HG03378 (cell line): ENCODE measurements around the gene FAM98A.
A peak's percentile ranks its signal among the peaks of the same experiment; 100 is the strongest.

Experiments used
- ATAC-seq: cut with Tn5 transposase; IDR thresholded peaks from one replicate; pipeline ENCODE4 v1.9.1; 2021; ENCODE audit warnings: mild to moderate bottlenecking, moderate library complexity; ENCODE audit not compliant: unreplicated experiment

FAM98A gene

DNA sequence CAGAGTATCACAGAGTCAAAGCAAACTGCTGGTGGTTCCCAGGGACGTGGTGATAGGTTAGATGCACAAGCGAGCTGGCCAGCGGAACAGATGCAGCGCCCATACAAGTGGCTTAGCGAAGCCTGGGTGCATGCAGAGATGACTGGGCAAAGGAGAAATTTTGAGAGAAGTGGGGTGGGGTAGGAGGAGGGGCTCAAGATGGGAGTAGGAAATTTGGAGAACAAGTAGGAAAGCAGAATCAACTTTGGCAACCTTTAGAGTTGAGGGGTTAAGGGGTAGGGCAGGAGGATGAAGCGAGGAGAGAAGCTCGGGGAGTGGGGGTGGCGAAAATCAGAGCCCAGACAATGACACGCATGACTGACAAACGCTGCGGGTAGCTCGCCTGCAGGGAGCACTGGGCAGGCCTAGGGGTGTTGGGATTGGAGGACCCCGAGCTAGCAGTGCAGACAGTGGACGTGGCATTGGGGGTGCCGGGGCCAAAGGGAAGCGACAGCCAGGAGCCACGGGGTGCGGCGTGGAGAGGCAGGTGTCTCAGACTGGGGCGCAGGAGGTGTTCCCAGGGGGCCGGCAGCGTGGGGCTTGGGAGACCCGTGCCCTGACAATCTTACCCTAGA is 431 bp downstream of the FAM98A start:
- ATAC-seq, result peak; percentile 65

DNA sequence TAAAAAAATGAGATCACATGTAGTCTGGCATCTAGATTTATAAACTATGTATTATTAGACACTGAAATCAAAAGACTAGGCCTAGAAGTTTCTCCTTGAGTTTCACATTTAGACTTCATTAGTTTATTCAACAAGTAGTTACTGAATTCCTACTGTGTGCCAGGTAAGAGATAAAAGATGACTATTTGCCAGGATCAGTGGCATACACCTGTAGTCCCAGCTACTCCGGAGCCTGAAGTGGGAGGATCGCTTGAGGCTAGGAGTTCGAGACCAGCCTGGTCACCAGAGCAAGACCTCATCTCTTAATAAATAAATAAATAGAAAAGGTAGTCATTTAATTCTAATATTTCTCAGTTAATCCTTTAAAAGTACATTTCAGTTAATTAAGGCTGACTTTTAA is 2.1 kb downstream of the FAM98A start:
- ATAC-seq, result no peak

DNA sequence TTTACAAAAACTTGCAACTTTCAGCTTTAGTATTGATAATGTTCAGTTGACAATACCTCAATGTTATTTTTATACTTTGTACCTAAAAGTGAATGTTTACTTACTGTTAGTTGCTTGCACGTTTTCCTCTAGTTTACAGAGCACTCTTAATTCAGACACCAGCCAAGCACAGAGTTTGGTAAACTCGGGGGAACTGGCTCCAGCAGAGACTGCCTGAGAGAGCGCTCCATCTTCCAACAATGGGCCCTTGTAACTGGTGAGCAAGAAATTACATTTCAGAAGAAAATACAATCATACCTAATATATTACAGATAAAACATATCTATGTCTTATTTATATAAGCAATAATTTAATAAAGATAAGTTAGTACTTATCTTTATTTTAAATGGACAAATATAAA is 3.7 kb downstream of the FAM98A start:
- ATAC-seq, result no peak

DNA sequence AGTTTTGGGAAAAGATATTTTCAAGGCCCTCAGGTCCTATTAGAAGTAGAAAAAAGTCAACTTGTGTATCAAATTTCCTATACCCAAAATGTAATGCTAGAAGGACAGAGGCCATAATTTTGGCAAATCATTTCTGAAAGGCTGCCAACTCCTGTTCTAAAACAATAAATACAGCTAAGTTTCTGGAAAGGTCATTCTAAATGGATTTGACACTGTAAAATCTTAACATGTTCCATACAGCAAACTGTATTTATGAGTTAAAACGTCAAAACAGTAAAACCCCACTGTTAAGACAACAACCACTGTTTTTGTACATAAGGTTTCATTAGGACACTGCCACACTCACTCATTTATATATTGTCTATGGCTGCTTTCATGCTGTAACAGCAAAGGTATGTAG is 9.7 kb downstream of the FAM98A start:
- no peak for ATAC-seq

DNA sequence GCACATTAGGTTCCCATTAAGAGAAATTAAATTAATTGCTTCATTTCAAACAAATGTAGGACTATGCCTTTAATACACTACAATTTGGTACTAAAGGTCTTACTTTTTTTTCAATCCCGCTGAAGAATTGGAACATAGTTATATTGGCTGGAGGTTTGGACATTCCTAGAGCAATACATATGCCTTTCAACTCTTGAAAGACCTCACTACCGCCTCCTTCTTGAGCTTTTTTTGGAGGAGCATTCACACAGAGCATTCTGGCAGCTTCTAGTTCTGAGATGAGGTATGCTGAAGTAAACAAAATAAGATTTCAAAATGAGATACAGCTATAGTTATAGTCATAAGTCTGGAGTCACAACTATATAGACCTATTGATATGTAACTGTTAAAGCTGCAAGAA is 10.9 kb downstream of the FAM98A start:
- ATAC-seq, result no peak

DNA sequence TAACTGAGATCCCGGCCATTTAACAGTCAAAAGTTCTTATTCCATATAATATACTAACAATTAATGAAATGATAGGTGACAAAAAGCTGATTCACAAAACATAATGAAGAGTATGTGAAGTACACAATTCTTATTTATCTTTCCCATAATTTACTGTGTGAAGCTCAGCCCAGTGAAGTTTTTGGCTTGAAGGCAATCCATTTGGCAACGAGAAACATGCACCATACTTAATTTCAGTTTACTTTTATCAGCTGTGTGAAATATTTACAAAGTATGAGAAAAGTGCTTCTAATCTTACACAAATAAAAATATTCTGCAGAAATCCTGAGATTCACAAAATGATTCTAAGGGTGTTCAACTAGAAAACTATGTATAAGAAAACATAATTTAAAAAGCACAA is 12.3 kb downstream of the FAM98A start:
- no peak for ATAC-seq

DNA sequence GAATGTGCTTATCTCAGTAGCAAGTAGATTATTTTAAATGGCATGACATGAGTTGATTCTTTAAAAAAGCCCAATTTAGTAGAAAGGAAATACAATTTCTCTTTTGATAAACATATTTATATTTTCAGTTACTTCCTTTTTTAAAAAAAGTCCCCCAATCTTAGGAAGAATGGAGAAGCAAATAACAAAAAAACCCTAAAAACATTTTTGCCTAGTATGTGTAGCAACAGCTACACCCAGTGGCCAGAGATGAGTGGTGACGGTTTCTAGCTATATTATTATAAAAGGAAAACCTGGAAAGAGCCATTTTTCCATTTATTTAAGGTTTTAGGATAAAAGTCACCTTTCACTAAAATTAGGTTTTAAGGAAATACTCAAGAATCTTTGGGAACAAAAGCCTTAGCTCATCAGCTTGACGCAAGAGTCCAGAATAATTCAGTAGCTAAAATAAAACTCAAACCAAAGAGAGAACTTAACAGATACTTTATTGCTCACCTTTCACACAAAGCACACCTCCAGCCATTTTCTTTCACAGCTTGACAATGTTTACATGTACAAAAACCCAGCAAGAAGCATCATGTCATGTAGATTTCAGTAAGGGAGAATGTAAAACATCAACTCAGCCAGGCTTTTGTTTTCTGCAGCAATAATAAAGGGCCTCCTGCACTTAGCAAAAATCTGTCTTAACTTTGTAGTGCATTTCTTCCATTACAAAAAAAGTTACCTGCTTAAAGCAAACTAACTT is 15.7 kb downstream of the FAM98A start:
- peak; percentile 67 for ATAC-seq

DNA sequence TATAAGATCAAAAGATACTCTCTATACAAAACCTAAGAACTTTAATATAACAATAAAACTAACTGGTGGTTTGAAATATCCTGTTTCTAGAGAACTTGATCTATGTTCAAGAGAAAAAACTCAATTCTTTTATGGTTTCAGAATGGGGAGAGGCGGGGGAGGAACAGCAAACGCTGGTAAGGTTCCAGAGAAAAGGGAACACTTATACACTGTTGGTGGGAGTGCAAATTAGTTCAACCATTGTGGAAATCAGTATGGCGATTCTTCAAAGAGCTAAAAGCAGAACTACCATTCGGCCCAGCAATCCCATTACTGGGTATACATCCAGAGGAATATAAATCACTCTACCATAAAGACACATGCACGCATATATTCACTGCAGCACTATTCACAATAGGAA is 17.2 kb downstream of the FAM98A start:
- ATAC-seq, result no peak

DNA sequence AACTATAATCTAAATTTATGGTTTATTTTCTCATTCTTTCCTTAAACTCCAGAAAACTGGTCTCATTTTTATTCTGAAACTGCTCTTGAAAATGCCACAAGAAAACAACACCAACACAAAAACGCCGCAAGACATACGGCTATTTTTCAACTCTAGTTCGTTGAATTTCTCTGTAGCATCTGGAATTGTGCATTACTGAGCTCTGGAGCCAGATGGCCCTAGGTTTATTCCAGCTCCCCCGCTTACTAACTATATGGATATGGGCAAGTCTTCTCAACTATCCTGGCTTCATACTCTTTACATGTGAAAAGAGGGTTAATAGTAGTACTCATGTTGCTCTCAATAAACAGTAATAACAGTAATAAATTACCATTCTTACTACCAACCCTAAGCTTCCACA is 19.9 kb downstream of the FAM98A start:
- no peak for ATAC-seq

DNA sequence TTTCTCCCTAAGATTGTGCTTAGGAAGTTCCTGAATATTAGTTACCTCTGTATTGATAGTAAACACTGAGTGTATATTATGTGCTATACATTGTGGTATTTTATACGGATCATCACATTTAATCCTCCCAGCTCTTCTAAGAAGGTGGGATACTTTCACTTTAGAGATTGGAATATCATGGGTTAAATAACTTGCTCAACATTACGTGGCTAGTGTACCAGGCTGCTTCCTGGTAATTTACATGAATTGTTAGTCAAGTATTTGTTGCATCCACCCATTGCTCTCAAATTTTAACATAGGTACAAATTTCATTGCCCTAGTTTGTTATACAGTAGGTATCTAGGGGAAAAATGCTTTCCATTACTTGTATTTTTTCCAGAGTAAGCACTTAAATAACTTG is 21.4 kb downstream of the FAM98A start:
- ATAC-seq, result no peak

DNA sequence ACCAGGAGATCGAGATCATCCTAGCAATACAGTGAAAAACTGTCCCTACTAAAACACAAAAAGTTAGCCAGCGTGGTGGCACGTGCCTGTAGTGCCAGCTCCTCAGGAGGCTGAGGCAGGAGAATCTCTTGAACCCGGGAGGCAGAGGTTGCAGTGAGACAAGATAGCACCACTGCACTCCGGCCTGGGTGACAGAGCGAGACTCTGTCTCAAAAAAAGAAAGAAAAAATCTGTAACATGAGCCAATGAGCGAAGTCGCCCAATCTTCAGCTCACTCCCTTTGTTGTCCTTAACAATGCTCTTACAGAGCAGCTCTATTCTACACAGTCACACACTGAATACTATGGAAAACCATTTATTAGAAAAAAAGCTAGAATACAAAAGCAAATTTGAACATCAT is 22.0 kb downstream of the FAM98A start:
- no peak for ATAC-seq

DNA sequence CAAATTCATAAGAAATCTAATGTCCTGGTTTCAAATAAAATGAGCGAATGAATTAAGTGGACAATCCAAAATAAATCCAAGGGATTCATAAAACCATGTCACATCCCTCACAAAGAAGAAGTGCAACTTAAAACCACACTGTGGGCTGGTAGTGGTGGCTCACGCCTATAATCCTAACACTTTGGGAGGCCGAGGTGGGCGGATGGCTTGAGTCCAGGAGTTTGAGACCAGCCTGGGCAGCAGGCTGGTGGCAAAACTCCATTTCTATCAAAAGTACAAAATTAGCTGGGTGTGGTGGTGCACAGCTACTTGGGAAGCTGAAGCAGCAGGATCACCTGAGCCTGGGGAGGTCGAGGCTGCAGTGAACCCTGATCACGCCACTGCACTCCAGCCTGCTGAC is 25.4 kb downstream of the FAM98A start:
- no peak for ATAC-seq

DNA sequence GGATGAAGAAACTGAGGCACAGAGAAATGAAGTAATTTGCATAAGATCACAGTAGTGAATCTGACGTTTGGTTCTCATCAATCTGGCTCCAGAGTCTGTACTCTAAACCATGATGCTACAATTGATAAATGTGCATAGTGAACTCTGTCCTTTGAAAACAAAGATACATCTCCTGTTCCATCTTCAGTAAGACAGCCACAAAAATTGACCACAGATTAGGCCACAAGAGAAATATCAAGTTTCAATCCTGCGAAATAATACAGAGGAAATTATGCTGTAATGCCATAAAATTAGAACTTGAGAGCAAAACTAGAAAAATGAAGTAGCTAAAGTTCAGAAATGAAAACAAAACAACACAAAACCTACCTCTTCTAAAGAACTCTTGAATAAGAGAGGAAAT is 28.4 kb downstream of the FAM98A start:
- no peak for ATAC-seq

DNA sequence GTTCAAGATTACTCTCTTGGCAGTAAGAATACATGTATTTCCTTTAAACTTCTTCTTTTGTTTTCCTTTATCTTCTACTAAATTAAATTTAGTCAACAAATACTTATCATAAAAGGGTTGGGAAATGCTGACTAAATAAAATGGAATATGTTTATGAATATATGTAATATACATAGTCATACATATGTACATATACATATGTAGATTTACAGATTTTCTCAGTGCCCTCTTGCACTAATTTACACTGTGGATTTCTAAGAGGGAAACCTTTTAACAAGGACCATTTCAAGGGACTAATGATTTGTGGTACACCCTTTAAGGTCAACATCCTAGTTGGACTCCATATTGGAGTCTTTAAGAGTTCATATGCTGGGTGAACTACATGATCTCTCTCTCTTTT is 37.2 kb downstream of the FAM98A start:
- no peak for ATAC-seq

DNA sequence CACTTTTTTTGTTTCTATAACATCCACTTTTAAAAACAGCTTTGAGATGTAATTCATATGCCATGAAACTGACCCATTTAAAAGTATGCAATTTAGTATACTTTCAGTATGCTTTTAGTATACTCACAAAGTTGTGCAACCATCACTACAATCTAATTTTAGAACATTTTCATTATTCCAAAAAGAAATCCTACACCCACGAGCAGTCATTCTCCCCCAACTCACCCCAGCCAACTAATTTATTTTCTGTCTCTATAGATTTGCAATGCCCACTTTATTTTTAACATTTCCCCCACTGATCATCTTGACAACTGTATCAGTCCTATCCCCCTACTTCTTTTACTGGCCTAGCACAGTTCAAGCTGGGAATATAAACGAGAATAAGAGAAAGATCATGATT is 39.1 kb downstream of the FAM98A start:
- no peak for ATAC-seq

DNA sequence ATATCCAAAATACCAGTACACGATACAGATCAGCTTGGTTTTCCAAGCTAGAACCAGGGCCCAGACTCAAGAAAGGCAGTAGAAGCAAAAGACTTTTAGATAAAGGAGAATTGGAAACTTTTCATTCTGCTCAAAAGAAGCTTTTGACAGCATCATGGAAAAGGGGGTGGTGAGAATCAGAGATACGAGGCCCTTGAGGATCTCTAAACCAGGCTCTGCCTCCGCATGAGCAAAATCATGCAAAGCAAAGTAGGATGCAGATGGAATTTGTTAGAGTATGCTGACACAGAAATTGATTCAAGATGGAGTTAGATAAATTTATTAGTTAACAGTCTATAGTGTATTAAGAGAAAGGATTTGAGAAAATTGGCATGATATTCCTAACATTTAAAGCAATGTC is 39.8 kb downstream of the FAM98A start:
- no peak for ATAC-seq

DNA sequence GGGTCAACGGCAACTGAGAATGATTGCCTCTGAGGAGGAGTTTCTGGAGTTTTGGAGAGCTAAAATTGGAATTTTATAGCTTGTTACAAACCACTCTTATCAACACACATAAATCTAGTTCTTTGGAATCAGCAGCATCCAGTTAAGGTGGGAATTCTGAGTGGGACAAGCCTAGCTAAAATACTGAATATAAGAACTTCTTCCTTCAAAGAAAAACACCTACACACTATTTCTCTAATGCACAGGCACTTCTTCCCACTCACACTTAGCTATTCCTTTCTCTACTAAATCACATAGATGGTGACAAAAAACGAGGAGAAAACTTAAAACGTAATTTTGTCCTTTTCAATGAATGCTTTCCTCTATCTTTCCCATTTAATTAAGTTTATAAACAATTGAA is 43.4 kb downstream of the FAM98A start:
- no peak for ATAC-seq

DNA sequence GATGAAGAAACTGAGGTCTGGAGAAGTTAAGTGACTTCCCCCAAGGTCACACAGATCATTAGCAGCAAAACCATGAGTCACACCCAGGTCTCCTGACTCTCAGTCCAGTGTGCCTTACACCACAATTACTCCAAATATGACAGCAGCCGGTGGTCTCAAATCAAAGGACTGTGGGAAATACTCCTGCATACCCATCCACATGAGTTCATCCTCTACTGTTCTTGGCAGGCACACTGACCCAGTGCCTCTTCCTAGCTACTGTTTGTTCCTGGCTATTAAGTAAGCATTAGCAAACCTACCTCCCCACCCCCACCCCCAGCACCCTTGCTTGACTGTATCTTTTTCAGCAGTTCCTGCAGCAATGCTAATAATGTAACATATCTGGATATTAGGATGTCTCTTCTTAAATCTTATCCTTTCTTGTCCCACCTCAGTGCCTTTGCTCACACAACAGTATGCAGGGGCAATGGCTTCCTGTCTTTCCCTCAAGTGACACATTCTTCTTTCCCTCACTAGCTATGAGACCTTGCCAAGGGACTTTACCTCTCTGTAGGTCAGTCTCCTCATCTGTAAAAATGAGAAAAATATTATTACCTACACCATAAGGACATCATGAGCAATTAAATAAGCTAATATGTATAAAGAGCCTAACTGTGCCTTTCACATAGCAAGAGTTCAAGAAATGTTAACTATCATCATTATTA is 46.2 kb downstream of the FAM98A start:
- no peak for ATAC-seq

DNA sequence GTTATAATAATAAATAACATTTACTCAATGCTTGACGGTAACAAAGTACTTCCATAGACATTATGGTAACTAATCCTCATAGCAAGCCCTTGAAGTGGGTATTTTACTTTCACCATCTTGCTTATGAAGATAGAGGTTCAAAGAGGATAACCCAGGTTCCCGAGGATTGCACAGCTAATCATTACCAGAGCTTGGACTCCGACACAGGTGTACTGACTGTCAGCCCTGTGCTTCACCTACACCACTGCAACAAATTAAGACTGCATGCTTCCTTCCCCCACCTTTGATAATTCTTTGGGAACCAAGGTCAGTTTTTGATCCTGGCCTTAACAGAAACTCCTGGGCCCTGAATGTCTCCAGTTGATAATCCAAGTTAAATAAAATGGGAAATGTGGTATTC is 48.9 kb downstream of the FAM98A start:
- ATAC-seq, result no peak

DNA sequence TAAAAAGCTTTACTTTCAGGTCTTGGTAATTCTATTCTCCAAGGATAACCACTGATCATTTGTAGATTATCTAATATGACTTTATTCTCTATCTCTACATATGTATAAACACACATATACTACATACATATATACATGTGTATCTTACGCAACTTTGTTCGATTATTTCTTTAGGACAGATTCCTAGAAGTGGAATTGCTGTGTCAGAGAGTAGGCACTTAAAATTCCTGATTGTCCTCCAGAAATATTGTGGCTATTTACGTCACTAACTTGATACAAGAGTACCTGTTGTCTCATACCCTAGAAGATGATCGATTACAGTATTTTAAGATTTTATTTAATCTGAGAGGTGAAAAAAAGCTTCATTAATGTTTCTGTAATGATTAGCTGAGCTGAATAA is 57.9 kb downstream of the FAM98A start:
- no peak for ATAC-seq

DNA sequence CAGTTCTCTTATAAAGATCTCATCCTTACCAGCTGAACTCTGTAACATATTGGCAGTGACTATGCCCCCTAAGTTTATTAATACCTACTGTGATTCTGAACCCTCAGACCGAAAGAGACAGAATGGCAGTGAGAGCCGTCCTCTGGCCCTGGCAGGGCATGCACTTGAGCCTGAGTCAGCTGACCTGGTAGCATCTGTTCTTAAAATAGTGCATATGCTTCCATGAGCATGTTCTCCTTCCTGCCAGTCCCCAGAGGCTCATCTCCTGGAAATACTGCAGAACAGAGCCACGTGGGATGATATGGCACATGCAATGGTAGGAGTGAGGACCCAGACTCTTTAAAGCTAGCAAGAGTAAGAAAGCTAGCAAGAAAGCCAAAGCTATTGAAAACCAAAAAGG is 63.7 kb downstream of the FAM98A start:
- no peak for ATAC-seq
